GM12891 (cell line): ENCODE results near the gene DHDH.

Experiments
- PAX5 ChIP-seq: IDR thresholded peaks from 2 replicates; pipeline ENCODE4 v1.6.1; 2011; ENCODE audit warnings: low read length, moderate library complexity, mild to moderate bottlenecking; ENCODE audit not compliant: insufficient read depth, severe bottlenecking
- POLR2A ChIP-seq: IDR thresholded peaks from 2 replicates; pipeline ENCODE4 v1.6.1; 2011; ENCODE audit warnings: low read depth, low read length, control low read depth
- POLR2AphosphoS5 ChIP-seq: IDR thresholded peaks from 2 replicates; pipeline ENCODE4 v1.6.1; 2011; ENCODE audit warnings: low read depth, low read length, control low read depth
- POU2F2 ChIP-seq: IDR thresholded peaks from 2 replicates; pipeline ENCODE4 v1.6.1; 2011; ENCODE audit warnings: low read depth, mild to moderate bottlenecking, control low read depth, low read length, moderate library complexity
- SPI1 ChIP-seq: IDR thresholded peaks from 2 replicates; pipeline ENCODE4 v1.6.1; 2011; ENCODE audit warnings: low read depth, low read length, control low read depth
- TAF1 ChIP-seq: IDR thresholded peaks from 2 replicates; pipeline ENCODE4 v1.6.1; 2011; ENCODE audit warnings: low read depth, low read length, control low read depth

- no peak for TF ChIP-seq POLR2A
- no peak for TF ChIP-seq TAF1
- no peak for TF ChIP-seq SPI1
- TF ChIP-seq POU2F2 = no peak
- TF ChIP-seq POLR2AphosphoS5 = no peak
- no peak for TF ChIP-seq PAX5
Observed at GRCh38 chr19:48968813-48969218, 35.3 kb downstream of the DHDH start.
